CD4-positive, alpha-beta T cell treated with Interleukin-6 for 4 hours (primary cell): ENCODE results near the gene IL1RAPL1.

Experiments
- DNase-seq: peaks from one replicate; pipeline ENCODE4 v3.0.0-alpha.2; 2020; ENCODE audit warnings: mixed read lengths

The IL1RAPL1 gene

GRCh38 chrX:29666366-29666765 lies 1079.1 kb downstream of the IL1RAPL1 start:
- DNase-seq: no peak

GRCh38 chrX:29671421-29671820 lies 1084.2 kb downstream of the IL1RAPL1 start:
- no peak for DNase-seq

GRCh38 chrX:29687687-29688086 lies 1100.4 kb downstream of the IL1RAPL1 start:
- no peak for DNase-seq

GRCh38 chrX:29690061-29690460 lies 1102.8 kb downstream of the IL1RAPL1 start:
- DNase-seq: no peak

GRCh38 chrX:29691044-29691443 lies 1103.8 kb downstream of the IL1RAPL1 start:
- no peak for DNase-seq

- DNase-seq: no peak
These were observed 1106.7 kb downstream of the IL1RAPL1 start for GRCh38 chrX:29693912-29694311.

- no peak for DNase-seq
These were observed 1112.0 kb downstream of the IL1RAPL1 start for GRCh38 chrX:29699239-29699638.

- DNase-seq: no peak
These were observed 1119.8 kb downstream of the IL1RAPL1 start for GRCh38 chrX:29707088-29707487.

GRCh38 chrX:29721152-29721551 lies 1133.9 kb downstream of the IL1RAPL1 start:
- DNase-seq: no peak

- no peak for DNase-seq
These were observed 1137.1 kb downstream of the IL1RAPL1 start for GRCh38 chrX:29724316-29724715.

GRCh38 chrX:29726811-29727210 lies 1139.6 kb downstream of the IL1RAPL1 start:
- no peak for DNase-seq

GRCh38 chrX:29728639-29729038 lies 1141.4 kb downstream of the IL1RAPL1 start:
- DNase-seq: no peak

- no peak for DNase-seq
These were observed 1157.7 kb downstream of the IL1RAPL1 start for GRCh38 chrX:29744966-29745365.

- DNase-seq: no peak
These were observed 1159.1 kb downstream of the IL1RAPL1 start for GRCh38 chrX:29746326-29746725.

- no peak for DNase-seq
These were observed 1174.8 kb downstream of the IL1RAPL1 start for GRCh38 chrX:29762006-29762405.

- no peak for DNase-seq
These were observed 1188.6 kb downstream of the IL1RAPL1 start for GRCh38 chrX:29775890-29776289.

- DNase-seq: no peak
These were observed 1200.4 kb downstream of the IL1RAPL1 start for GRCh38 chrX:29787656-29788055.

- no peak for DNase-seq
These were observed 1201.9 kb downstream of the IL1RAPL1 start for GRCh38 chrX:29788991-29789699.

GRCh38 chrX:29792335-29792734 lies 1205.1 kb downstream of the IL1RAPL1 start:
- DNase-seq: no peak

- DNase-seq: no peak
These were observed 1209.9 kb downstream of the IL1RAPL1 start for GRCh38 chrX:29797156-29797555.

GRCh38 chrX:29798469-29798868 lies 1211.2 kb downstream of the IL1RAPL1 start:
- no peak for DNase-seq

- no peak for DNase-seq
These were observed 1225.9 kb downstream of the IL1RAPL1 start for GRCh38 chrX:29813174-29813573.

GRCh38 chrX:29824176-29824906 lies 1237.1 kb downstream of the IL1RAPL1 start:
- no peak for DNase-seq

GRCh38 chrX:29826742-29827141 lies 1239.5 kb downstream of the IL1RAPL1 start:
- no peak for DNase-seq

GRCh38 chrX:29834311-29834710 lies 1247.1 kb downstream of the IL1RAPL1 start:
- no peak for DNase-seq
